NCI-H2227 treated with DMSO at 0.1 percent for 48 hours (cell line): Measurements from ENCODE around the gene GPR75.
"Not testable (repeated sequence)": the region's sequence is repeated elsewhere in the genome, so short reads cannot be mapped to it uniquely, and the experiment has no call there.

Experiments
- DNase-seq: peaks from one replicate; lab custom pipeline; 2025; lab: John Stamatoyannopoulos, UW

Gene GPR75

GRCh38 chr2:53852532-53852931 lies 7.2 kb downstream of the GPR75 start:
- no peak for DNase-seq

- not testable (repeated sequence) for DNase-seq
Measured at GRCh38 chr2:53851052-53851757, 8.6 kb downstream of the GPR75 start.

- DNase-seq, result no peak
Measured at GRCh38 chr2:53848062-53848461, 11.7 kb downstream of the GPR75 start.

- DNase-seq, result no peak
Measured at GRCh38 chr2:53843595-53843994, 16.2 kb downstream of the GPR75 start.

- no peak for DNase-seq
Measured at GRCh38 chr2:53842891-53843290, 16.9 kb downstream of the GPR75 start.

- DNase-seq, result not testable (repeated sequence)
Measured at GRCh38 chr2:53841651-53842050, 18.1 kb downstream of the GPR75 start.

- no peak for DNase-seq
Measured at GRCh38 chr2:53840580-53840979, 19.2 kb downstream of the GPR75 start.

- DNase-seq, result not testable (repeated sequence)
Measured at GRCh38 chr2:53829980-53830290, 29.8 kb downstream of the GPR75 start.

GRCh38 chr2:53829273-53829979 lies 30.3 kb downstream of the GPR75 start:
- DNase-seq, result no peak

GRCh38 chr2:53828331-53828730 lies 31.4 kb downstream of the GPR75 start:
- DNase-seq, result no peak

- no peak for DNase-seq
Measured at GRCh38 chr2:53827398-53828175, 32.2 kb downstream of the GPR75 start.

GRCh38 chr2:53826587-53827397 lies 33.0 kb downstream of the GPR75 start:
- DNase-seq, result no peak

GRCh38 chr2:53826030-53826410 lies 33.7 kb downstream of the GPR75 start:
- DNase-seq, result no peak

- DNase-seq, result not testable (repeated sequence)
Measured at GRCh38 chr2:53823639-53824038, 36.1 kb downstream of the GPR75 start.

GRCh38 chr2:53821810-53822209 lies 38.0 kb downstream of the GPR75 start:
- no peak for DNase-seq

GRCh38 chr2:53820711-53821110 lies 39.1 kb downstream of the GPR75 start:
- DNase-seq, result no peak

- DNase-seq, result no peak
Measured at GRCh38 chr2:53820048-53820447, 39.7 kb downstream of the GPR75 start.

GRCh38 chr2:53819634-53820033 lies 40.1 kb downstream of the GPR75 start:
- DNase-seq, result no peak

- no peak for DNase-seq
Measured at GRCh38 chr2:53818854-53819435, 40.8 kb downstream of the GPR75 start.

- no peak for DNase-seq
Measured at GRCh38 chr2:53813151-53813550, 46.6 kb downstream of the GPR75 start.

GRCh38 chr2:53811601-53812000 lies 48.2 kb downstream of the GPR75 start:
- DNase-seq, result no peak
